Measurements from ENCODE around the gene MAPKAP1.

MAPKAP1 gene

GRCh38 chr9:125508249-125508648 lies 198.8 kb downstream of the MAPKAP1 start:
- no peak for DNase-seq

DNA sequence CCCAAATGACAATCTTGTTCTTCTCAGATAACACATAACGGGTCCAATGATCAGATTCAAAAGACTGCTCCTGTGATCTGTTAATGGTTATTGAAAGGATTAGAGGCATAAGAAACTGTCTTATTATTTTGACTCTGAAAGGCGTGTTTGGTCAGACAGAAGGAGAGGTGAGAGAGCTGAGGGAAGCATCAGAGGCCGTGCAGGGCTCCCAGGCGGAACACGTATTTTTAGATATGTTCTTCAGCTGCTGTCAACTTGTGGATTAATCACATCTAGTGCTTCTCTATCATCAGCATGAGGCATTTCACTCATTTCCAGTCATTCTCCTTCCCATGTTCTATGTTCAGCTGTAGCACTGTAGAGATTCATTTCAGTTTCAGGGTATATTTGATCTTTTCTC lies 199.8 kb downstream of the MAPKAP1 start:
- no peak for DNase-seq

- no peak for DNase-seq
These were observed 201.0 kb downstream of the MAPKAP1 start for GRCh38 chr9:125505988-125506438.

DNA sequence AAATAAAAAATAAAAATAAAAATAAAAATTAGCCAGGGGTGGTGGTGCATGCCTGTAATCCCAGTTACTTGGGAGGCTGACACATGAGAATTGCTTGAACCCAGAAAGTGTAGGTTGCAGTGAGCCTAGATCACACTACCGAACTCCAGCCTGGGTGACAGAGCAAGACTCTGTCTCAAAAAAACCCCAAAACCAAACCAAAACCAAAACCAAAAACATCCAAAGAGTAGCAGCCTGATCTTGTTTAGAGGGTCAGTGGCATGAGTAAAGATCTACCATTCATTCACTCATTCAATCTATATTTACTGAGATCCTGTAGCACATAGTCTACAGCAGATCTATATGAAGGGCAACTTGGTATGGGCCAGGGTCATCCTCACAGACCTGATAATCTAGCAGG lies 202.4 kb downstream of the MAPKAP1 start:
- no peak for DNase-seq

GRCh38 chr9:125497906-125498305 lies 209.1 kb downstream of the MAPKAP1 start:
- DNase-seq, result no peak

GRCh38 chr9:125497478-125497877 lies 209.5 kb downstream of the MAPKAP1 start:
- no peak for DNase-seq

DNA sequence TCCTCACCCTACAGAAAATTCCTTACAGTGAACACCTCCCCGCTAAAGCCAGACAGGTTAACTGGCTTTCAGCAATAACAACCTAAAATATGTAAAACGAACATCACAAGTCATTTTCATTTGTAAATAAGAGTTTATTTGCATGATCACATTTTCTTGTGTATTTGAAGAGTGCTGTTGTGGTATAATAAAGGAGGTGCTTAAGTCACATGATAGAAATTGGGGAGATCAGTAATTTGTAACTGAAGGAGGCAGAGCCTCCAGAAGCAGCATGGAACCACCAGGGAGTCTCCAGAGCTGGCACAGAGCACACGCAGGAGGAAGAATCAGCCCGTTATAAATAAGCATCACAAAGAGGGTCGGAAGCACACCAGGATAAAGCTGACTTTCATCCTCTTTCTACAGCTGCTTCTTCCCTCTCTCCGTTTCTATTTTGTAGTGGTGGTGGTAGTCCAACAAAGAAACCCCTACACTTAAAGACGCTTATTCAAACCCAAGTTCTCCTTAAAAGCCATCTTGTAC lies 210.6 kb downstream of the MAPKAP1 start:
- no peak for DNase-seq

DNA sequence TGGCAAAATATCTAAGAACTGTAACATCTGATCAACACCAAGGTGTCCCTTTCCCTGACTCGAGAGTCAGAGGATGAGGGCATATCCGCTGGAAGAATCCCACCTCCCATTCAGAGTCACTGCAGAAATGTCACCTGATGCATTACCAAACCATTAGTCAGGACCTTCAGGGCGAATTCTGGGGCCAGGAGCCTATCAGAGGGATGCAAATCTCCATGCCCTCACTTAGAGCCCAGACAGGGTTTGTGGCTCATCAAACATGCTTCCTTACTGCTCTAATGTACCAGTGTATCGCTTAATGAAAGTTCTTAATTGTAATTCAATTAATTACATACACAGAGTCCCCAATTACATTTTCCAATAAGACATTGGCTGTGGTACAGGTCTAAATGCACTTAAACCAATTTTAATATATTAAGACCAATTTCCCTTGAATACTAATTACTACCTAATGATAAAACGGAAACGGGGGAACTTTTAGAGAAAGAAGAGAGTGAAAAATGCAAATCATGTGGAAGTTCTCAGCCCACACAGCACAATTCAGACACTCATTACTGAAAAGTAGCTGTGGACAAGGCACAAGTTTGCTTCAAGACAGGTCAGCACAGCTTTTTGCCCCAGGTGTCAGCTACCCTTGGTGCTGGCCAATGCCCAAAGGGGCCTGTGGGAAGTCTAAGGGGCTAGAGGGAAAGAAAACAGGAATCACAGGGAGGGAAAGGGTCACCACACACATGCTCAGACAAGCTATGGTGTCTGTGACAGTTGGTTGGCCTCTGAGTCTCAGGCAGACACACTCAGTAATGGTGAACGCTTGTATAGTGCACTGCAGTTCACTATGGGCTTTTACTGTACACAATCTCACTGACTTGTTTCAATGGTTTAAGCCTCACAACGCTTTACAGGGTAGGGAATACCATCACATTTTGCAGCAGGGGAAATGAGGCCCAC lies 211.6 kb downstream of the MAPKAP1 start:
- no peak for DNase-seq

GRCh38 chr9:125494653-125494915 lies 212.4 kb downstream of the MAPKAP1 start:
- DNase-seq, result no peak

DNA sequence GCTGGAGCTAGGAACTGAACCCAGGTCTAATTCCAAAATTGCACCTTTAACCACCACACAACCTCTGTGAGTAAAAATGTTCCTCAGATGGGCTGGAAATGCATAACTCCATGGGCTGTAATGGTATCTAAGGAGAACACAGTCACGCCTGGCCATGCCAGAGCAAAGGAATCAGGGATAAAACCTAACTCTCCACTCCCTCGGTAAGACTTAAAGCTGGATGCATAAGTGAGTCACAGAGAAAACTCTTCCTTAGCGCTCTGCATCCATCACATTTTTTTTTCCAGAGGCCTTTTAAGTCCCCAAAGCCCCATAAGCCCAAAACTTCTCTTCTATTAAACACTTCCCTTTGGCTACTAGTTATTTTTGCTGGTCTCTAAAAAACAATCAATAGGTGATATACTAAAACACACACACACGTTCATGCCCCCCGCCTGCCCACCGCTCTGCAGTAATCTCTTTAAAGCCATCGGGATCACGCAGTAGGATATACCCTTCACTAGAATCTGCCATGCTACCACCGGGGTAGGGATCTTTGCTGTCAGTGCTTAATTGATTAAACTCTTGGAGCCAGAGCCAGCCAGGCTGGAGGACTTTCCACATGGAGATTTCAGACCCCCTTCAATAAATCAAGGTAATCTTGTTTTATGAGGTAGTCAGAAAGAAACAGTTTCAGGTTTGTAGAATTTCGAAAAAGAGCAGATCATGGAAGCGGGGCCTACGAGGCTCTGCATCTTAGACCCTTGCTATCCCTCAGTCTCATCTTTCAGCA lies 212.9 kb downstream of the MAPKAP1 start:
- DNase-seq, result no peak

DNA sequence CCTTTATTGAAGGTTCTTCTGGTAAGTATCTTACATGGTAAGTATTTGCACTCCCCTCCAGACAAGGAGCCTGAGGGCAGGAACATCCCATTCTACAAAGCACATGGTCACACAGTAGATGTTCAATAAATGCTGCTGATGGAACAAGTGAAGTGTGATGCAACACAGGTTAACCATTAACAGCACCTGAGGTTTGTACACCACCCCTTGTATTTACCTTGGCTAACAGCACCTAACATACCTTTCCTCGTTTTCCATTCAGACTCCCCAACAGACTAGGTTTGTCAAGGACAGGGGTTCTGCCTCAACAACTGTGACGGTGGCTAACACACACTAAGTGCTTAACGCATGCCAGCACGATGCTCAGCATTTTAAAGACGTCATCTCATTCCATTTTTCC lies 213.6 kb downstream of the MAPKAP1 start:
- no peak for DNase-seq

DNA sequence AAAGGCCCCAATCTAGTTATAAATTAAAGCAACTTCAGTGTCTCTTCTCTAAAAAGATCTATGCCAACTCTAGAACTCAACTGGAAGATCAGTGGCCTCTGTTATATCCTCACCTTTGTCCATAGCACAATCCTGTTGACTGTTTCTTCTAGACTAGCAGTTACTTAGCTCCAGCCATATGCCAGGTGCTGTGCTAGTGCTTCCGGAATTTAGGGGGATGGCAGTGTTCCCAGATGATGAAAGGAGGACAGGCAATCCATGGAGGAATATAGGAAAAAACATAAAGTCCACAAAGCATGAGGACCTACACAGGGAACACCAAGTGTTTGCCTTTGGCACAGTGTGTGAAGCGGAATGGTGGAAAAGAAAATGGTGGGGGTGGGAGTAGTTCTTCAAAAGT lies 214.3 kb downstream of the MAPKAP1 start:
- DNase-seq, result no peak

- DNase-seq, result no peak
These were observed 219.2 kb downstream of the MAPKAP1 start for GRCh38 chr9:125487842-125488241.

DNA sequence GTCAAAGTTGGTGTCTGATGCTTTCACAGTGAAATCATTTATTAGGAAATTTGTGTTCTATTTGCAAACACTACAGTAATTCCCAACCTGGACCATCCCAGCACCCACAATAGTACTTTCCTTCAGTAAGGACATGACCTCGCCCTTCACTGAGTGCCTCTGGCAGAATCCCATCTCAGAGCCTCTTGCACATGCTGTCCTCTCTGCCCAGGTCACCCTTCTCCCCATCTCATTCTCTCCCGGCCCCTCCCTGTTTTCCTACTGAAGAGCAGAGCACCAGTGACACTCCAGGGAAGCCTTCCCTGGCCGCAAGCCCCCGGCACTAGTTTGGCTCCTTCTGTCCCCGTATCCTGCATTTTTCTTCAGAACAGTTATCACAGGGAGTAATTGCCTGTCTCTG lies 220.4 kb downstream of the MAPKAP1 start:
- DNase-seq, result no peak

DNA sequence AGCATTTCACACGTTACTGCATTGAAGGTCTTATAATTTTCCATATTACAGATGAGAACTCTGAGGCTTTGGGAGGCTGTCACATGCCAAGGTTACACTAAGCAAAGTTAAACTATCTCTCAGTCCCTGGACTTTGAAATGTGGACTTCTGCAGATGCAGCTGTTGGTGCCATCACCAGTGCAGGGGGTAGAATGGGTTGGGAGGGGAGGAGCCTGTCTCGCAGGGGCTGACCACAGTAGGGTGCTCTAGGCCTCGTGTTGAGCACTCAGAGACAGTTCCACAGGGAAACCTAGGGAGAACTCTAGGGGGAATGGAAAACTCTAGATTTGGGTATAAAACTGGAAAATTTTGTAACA lies 220.9 kb downstream of the MAPKAP1 start:
- DNase-seq, result no peak

DNA sequence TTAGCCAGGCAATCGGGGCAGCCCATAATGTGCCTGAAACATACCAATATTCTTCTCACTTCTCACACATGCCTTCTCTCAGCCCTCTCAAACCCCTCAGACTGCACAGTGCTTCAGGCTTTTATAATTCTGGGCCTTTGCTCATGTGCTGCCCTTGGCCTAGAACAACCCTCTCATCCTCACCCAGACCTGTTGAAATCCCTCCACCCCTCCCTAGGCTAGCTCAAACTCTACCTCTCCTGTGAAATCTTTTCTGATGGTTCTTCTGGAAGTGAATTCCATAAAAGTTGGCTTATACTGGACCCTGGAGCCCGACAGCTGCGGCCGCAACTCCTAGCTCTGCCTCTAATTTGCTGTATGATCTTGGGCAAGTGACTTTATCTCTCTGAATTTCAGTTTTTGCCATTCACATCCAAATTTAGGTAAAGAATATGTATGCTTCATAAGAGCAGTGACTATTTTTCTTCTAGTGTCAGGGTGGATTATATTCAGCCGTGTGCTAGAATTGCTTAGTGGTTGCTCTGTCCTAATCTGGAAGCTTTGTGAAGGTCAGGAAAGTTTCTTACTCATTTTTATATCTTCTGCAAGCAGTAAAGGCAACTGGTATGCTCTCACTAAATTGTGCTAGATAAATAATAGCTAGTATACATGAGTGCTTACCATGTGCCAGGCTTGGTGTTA lies 221.4 kb downstream of the MAPKAP1 start:
- no peak for DNase-seq

DNA sequence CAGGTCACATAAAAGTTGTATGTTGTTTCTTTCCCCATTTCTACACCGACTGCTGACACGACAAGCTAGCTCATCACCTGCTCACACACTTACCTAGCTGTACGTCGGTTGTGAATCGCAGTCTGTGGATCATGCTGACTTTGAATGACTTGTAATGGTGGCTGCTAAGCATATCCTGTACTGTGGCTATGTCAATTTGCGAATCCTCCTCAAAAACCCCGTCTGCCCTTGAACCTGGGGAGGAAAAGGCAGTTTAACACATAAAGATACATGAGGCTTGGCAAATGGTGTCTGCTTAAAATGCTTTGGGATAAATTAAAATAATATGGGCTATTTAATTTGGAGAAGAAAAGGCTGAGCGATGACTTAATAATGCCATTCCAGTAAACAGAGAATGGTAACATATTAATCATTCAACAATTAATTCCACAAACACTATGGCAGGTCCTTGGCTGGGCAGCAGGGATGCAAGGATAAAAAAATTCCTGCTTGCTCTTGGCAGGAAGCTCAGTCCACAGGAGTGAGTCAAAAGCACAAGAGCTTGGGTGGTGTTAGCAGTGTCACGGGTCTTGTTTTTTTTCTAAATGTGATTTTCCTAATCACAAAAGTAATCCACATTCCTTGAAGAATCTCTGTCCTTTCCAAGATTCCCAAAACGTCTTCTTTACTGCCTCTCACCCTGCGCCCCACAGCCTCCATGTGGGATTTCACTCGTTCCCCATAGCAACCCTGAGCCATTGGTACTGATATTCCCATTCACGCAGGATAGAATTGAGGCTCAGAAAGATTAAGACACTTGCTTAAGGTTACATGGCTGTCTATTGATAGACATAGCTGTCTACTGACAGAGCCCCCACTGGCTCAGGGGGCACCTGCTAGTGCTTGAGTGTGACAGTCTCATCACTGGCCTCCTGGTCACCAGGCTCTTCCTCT lies 222.4 kb downstream of the MAPKAP1 start:
- DNase-seq, result peak; percentile 51

DNA sequence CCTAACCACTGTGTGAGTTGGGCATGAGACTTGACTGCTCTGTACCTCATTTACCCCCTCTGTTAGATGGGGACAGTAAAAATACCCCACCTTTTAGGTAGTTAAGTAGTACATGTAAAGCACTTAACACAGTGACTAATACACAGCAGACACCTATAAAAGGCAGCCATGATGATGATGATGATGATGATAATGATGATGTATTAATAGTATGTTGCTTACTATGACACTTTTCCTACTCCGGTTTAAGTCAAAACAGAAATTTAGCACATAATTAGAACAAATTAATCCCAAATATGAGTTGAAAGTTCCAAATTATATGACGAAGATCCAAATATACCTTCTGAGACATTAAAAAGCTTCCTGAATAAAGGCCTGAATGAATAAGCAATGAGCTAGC lies 223.3 kb downstream of the MAPKAP1 start:
- no peak for DNase-seq

DNA sequence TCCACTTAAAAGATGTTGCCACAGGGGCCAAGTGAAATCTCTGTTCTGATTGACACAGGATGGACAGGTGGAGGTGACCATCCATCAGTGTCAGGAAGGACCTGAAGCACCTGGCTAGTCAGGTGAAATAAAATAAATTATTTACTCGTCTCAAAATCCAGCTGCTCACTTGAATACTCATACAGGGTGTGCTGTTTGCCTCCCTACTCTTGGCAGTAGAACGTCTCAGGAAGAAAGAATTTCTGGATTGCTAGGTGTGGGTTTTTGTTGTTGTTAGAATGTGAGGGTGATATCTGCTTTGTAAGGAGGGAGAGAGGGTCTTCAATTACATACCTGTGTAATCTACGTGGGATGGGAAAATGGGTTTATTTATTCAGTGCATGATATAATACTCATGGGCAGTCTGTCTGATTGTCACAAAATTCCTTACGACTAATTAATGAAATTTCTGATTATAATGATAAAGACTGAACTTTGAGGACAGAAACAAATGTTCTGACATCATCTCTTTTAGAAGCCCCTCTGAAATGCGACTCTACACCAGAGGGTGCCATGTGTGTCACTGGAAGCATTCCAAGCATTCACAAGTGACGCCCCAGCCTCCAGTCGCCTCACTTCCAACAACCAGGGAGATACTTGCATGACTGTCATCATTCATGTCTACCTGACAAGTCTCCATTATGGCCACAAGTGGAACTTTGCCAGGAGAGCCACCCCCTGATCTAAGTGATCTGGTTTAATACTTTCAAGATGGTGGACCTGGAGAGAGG lies 227.0 kb downstream of the MAPKAP1 start:
- DNase-seq, result no peak

DNA sequence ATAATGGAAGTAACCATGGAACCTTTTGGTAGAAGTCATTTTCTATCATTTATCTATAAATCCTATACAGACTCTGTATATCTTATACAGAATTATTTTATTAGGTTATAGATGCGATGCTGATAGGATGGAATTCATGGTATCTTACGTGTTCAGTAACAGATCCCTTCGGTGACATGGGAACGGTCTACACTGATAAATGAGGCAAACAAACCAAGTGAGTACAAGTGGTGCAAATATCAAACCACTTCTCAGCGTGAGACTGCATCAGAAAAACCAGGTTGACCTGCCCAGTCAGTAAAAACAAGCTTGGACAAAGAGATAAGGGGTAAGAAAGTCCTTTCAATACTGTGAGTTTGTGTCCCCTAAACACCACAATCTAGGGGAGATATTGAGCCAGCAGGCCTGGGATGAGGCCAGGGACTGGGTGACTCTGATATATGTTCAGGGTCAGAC lies 229.9 kb downstream of the MAPKAP1 start:
- no peak for DNase-seq

DNA sequence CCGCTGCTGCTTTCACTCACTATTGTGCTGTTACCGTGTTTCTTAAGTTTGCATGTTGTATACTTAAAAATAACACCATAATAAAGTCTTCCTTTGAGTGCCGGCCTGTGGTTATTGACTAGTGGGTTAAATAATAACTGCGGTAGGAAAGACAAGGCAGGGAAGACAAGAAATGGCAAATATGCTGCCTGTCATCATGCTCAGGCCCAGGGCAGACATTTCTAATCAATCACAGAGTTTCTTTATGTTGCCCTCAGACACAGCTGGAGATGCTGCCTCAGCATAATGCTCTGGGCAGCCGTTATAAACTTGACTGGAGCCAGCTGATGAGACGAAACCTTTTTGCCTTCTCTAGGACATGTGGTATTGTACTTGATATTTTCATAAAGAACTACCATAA lies 230.4 kb downstream of the MAPKAP1 start:
- no peak for DNase-seq

GRCh38 chr9:125475385-125475784 lies 231.6 kb downstream of the MAPKAP1 start:
- no peak for DNase-seq
